Measurements from ENCODE around the gene ESRP2.

The ESRP2 gene

DNA sequence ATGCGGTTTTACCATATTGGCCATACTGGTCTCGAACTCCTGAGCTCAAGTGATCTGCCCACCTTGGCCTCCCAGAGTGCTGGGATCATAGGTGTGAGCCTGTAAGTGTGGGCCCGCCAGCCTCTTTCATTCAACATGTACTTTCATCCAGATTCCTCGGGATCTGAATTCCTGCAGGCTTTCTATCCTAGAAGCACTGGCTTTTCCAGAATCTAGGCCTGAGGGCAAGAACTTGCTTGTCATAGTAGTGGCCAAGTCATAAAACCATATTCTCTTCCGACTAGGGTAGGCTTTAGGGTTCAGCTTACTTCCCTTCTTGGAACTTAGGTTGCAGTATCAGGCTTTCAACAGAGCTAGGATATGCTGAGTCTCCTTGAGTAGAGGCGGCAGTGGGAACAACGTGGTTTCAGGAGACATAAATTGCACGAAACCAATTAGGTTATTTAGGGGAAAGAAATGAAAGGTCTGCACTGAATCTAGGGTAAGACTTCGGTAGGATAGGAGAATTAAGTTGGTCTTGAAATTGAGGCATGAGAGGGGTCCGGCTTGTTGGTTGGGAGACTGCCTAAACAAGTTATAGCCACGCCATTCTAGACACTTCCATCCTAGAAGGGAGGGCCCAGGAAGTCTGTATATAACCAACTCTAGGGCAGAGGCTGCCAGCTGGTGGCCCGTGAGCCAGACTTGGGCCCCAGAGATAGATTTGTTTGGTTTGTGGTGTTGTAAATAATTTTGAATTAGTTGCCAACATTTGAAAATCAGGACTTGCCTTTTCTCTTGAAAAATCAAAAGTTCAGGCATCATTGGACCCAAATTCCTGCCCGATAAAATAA lies 44.0 kb upstream of the ESRP2 start:
- H3K4me3 ChIP-seq (ENCODE audit: low read depth, low read length) = no peak overlapping the region
- no peak for DNase-seq (ENCODE audit: low read depth)
- TF ChIP-seq, protein P1, sequence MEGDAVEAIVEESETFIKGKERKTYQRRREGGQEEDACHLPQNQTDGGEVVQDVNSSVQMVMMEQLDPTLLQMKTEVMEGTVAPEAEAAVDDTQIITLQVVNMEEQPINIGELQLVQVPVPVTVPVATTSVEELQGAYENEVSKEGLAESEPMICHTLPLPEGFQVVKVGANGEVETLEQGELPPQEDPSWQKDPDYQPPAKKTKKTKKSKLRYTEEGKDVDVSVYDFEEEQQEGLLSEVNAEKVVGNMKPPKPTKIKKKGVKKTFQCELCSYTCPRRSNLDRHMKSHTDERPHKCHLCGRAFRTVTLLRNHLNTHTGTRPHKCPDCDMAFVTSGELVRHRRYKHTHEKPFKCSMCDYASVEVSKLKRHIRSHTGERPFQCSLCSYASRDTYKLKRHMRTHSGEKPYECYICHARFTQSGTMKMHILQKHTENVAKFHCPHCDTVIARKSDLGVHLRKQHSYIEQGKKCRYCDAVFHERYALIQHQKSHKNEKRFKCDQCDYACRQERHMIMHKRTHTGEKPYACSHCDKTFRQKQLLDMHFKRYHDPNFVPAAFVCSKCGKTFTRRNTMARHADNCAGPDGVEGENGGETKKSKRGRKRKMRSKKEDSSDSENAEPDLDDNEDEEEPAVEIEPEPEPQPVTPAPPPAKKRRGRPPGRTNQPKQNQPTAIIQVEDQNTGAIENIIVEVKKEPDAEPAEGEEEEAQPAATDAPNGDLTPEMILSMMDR (conservative IDR thresholded peaks at IDR 0.05; ENCODE audit: low read depth, low read length) = no peak

DNA sequence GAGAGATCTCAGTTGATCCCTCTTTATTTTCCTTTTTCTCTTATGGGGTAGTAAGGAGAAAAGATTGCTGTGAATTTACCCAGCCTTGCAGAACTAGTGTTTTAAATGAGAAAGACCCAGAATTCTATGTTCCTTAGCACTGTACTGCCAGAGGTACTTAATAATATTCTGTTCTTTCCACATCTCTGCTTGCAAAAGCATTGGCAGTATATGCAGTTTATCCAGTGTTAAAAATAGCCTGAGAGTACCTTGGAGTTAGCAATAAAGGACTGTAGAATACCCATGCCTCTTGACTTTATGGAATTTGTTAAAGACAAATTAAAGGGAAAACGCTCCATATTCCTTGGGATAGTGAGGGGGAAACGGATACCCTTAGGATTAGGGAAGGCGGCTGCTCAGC lies 40.3 kb upstream of the ESRP2 start:
- TF ChIP-seq, protein P1 (conservative IDR thresholded peaks at IDR 0.05; ENCODE audit: low read depth, low read length) = no peak
- no peak for DNase-seq (ENCODE audit: low read depth)
- no peak overlapping the region for H3K4me3 ChIP-seq (ENCODE audit: low read depth, low read length)

DNA sequence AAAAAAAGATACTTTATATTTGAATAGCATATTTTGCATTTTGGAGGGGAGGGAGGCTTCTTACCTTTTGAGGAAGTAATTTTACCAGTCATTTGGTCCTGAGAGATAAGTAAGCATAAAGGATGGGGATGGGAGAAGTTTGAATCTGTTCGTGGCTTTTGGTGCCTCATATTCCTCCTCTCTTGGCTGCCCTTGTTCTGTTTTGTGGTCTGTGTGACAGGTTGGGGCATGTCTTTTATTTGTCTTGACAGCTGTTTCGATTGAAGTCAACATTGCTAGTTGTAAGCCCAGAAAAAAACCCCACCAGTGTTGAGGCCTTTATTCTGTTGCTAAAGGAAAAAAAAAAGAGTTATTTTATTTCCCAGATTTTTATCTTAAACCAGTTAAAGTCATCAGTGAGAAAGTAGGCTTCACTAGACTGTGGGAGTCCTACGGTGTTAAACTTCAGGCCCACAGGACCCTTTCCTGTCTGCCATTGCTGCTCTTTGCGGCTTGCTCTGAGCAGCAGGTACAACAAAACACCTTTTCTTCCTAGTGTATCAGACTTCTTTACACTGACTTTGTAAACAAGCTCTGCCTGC lies 39.8 kb upstream of the ESRP2 start:
- no peak for DNase-seq (ENCODE audit: low read depth)
- TF ChIP-seq, protein P1 (conservative IDR thresholded peaks at IDR 0.05; ENCODE audit: low read depth, low read length) = no peak
- H3K4me3 ChIP-seq (ENCODE audit: low read depth, low read length) = no peak overlapping the region

DNA sequence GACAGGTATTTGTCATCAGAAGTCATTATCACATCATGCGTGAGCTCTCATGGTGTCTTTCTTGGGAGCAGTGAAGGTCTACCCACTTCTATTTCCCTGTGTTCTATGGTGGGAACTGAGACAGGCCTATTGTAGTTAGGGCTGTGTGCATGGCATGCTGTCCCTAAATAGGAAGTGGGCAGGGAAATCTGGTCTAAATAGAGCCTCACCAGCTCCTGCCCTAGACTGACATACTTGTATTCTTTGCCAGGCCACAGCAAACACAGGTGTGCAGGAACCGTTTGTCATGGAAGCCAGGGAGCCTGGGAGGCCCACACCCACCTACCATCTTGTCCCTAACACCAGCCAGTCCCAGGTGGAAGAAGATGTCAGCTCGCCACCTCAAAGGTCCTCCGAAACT lies 38.5 kb upstream of the ESRP2 start:
- H3K4me3 ChIP-seq (ENCODE audit: low read depth, low read length) = no peak overlapping the region
- TF ChIP-seq, protein P1 (conservative IDR thresholded peaks at IDR 0.05; ENCODE audit: low read depth, low read length) = no peak
- no peak for DNase-seq (ENCODE audit: low read depth)

DNA sequence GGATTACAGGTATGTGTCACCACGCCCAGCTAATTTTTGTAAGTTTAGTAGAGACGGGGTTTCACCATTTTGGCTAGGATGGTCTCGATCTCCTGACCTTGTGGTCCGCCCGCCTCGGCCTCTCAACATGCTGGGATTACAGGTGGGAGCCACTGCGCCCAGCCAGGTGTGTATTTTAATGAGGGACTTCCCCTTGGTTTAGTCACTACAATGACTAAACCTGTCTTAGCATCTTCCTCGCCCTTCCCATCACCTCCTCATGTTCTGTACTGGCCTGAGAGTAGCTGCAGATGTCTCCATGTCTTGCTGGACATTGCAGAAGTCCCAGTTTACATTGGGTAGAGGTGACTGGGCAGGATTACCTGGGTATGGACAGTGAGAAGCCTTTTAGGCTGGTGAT lies 38.0 kb upstream of the ESRP2 start:
- no peak overlapping the region for H3K4me3 ChIP-seq (ENCODE audit: low read depth, low read length)
- no peak for DNase-seq (ENCODE audit: low read depth)
- TF ChIP-seq, protein P1 (conservative IDR thresholded peaks at IDR 0.05; ENCODE audit: low read depth, low read length) = no peak

DNA sequence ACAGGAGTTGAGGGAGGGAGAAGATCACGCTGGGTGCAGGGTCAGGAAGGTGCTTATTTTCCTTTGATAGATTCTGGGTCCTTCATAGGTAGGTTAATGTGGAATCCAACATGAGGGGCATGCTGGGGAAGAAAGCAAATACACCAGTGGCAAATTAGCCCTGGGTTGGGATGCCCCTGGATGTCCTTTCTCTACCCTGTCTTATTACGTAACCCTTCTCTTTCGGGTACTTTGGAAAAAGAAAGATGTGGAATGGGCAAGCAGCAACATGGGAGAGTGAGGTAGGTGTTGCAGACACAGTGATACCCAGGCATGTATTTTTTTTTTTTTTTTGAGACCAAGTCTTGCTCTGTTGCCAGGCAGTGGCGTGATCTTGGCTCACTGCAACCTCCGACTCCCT lies 37.5 kb upstream of the ESRP2 start:
- TF ChIP-seq, protein P1 (conservative IDR thresholded peaks at IDR 0.05; ENCODE audit: low read depth, low read length) = no peak
- no peak overlapping the region for H3K4me3 ChIP-seq (ENCODE audit: low read depth, low read length)
- DNase-seq (ENCODE audit: low read depth) = no peak
